Thymus (tissue), 11 donors: Measurements from ENCODE around the gene CCL20. TPM values are rescaled to one million over a fixed set of nuclear protein-coding genes. Genes with fewer than 3 reads are reported as not detected.

ENCODE experiments used
- DNase-seq, 9 donors: peaks; one replicate each; pipeline ENCODE4 v3.0.0-alpha.2; 2013; ENCODE audit warnings: low spot score in 9 of 9, low read depth in 6 of 9, missing footprints in 1 of 9
- H3K27ac ChIP-seq, 2 donors: one replicate each; pipeline ENCODE4 v1.5.1; 2013; ENCODE audit warnings: control low read depth in 1 of 2, low read depth in 1 of 2, low read length in 1 of 2, mild to moderate bottlenecking in 1 of 2, moderate library complexity in 1 of 2
- H3K27me3 ChIP-seq, 2 donors: one replicate each; pipeline ENCODE4 v1.5.1; 2013; ENCODE audit warnings: low read length in 1 of 2; ENCODE audit not compliant: control insufficient read depth in 2 of 2, insufficient read depth in 1 of 2
- H3K36me3 ChIP-seq, 2 donors: one replicate each; pipeline ENCODE4 v1.5.1; 2013; ENCODE audit warnings: low read length in 1 of 2, mild to moderate bottlenecking in 1 of 2, moderate library complexity in 1 of 2; ENCODE audit not compliant: control insufficient read depth in 2 of 2, insufficient read depth in 2 of 2
- H3K4me1 ChIP-seq, 2 donors: one replicate each; pipeline ENCODE4 v1.5.1; 2013; ENCODE audit warnings: low read length in 2 of 2; ENCODE audit not compliant: control insufficient read depth in 2 of 2, insufficient read depth in 2 of 2
- H3K4me3 ChIP-seq, 2 donors: one replicate each; pipeline ENCODE4 v1.5.1; 2013; ENCODE audit warnings: low read length in 2 of 2, control low read depth in 1 of 2, mild to moderate bottlenecking in 1 of 2
- H3K9me3 ChIP-seq, 2 donors: one replicate each; pipeline ENCODE4 v1.5.1; 2013; ENCODE audit warnings: low read length in 1 of 2, mild to moderate bottlenecking in 1 of 2; ENCODE audit not compliant: control insufficient read depth in 2 of 2, insufficient read depth in 1 of 2
- WGBS: extraction: QIAGEN DNeasy Blood & Tissue Kit; methylation state at CpG from one replicate; pipeline ENCODE4 v1.1.7; 2013; 5-methylcytosine and 5-hydroxymethylcytosine counted together
- polyA plus RNA-seq: library from polyadenylated mRNA; stranded (reverse); fragments of 200-250 nt; gene quantifications from one replicate; pipeline ENCODE4 v1.2.3, GENCODE V29; 2013
- total RNA-seq: library from RNA; stranded (reverse); fragments of 120-200 nt; gene quantifications from one replicate; pipeline ENCODE4 v1.2.4, GENCODE V29; 2013
- donor health status: healthy.

CCL20 gene
- total and polyA plus RNA-seq, 2 donors: 2.8 to 15.0 TPM

DNA sequence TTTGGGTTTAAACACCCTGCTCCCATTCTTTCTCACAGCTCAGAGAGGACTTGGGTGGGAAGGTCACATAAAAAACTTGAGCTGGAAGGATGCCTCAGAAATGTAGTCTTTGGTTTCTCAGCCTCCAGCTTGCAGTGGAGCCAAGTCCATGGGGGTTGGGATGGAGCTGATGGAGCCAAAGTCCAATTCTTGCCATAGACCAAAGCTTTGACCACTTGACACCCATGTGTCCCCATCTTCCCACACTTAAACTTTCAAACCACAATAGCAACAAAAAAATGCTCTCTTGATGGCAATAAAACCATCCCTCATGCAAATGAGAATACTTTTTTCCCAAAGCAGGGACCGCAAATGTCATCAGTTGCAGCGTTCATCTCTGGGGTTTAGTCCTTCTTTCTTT is 43.1 kb downstream of the CCL20 start:
- WGBS: 97% methylated on average over 2 of the region's 2 CpGs
- Histone ChIP-seq H3K36me3 (no peaks in the 10 kb centered on the region), H3K9me3 (peaks cover 0 to 2% of the 10 kb centered on the region in 2 donors), H3K4me3 (no peak overlapping the region), H3K4me1 (no peaks in the 10 kb centered on the region), H3K27ac (no peak overlapping the region), H3K27me3 (no peaks in the 10 kb centered on the region)
- no peak for DNase-seq

DNA sequence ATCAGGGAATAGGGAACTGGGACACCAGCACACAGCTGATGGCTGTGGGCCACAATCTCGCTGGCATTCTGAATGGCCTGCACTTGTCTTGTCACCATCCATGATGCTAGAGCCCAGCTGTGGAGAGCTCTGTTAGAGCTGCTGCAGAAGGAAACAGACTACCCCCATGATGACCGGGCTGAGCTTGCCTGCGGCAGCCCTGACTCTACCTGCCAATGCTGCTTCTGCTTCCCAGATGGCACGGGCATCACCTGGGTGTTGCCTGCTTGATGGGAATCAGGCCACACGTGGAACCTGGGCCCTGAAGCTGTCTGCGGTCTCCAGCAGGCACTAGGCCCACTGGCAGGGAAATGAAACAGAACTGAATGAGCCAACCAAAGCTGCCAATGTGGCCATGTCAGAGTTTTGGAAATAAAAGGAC is 46.6 kb downstream of the CCL20 start:
- H3K4me1 ChIP-seq: no peaks in the 10 kb centered on the region
- no peak overlapping the region for H3K4me3 ChIP-seq
- DNase-seq: no peak
- H3K36me3 ChIP-seq: no peaks in the 10 kb centered on the region
- H3K27ac ChIP-seq: no peak overlapping the region
- H3K9me3 ChIP-seq: peaks cover 0 to 2% of the 10 kb centered on the region in 2 donors
- WGBS: 93% methylated on average over 6 of the region's 6 CpGs
- H3K27me3 ChIP-seq: no peaks in the 10 kb centered on the region

DNA sequence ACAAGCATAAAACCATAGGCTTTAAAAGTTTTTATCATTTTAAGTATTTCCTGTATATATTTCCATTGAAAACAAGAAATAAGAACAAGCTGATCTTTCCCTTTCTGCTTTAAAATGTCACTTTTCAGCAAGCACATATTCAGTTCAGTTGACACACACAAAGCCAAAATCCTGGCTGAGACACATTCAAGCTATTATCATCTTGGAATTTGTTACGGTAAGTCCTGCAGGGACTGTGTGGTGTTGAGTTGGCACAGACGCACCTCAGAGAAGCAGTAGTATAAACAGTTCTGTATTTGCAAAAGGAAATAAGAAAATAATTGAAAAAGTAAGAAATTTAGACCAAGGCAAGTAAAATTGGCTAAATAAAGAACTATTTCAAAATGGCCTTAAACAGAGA is 47.4 kb downstream of the CCL20 start:
- H3K4me1 ChIP-seq: no peaks in the 10 kb centered on the region
- WGBS: 95% methylated on average over 2 of the region's 2 CpGs
- DNase-seq: no peak
- no peak overlapping the region for H3K27ac ChIP-seq
- no peaks in the 10 kb centered on the region for H3K36me3 ChIP-seq
- peaks cover 0 to 2% of the 10 kb centered on the region in 2 donors for H3K9me3 ChIP-seq
- no peak overlapping the region for H3K4me3 ChIP-seq
- H3K27me3 ChIP-seq: no peaks in the 10 kb centered on the region

DNA sequence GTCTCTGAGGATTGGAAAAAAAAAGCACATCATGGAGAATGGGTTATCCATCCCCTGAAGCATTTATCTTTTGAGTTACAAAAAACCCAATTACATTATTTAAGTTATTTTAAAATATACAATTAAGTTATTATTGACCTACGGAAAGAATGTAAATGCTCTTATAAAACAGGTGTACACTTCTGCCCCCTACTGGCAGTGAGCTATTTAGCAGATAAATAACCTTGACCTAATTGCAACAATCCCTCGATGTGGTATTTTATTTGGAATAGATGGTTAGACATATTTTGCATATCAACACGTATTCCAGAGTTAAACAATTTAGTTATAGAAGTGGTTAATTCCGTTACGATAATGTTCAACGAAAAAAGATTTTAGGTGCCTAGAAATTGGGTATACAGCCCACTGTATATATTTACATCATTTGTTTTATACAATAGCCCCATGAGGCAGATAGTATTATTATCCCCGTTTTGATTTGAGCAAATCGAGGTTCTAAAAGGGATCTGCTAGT is 48.6 kb downstream of the CCL20 start:
- H3K9me3 ChIP-seq: peaks cover 0 to 2% of the 10 kb centered on the region in 2 donors
- no peaks in the 10 kb centered on the region for H3K27me3 ChIP-seq
- H3K4me1 ChIP-seq: no peaks in the 10 kb centered on the region
- no peaks in the 10 kb centered on the region for H3K36me3 ChIP-seq
- peak in 3 of 9 donors; percentile 13 to 37 (median 24) for DNase-seq
- WGBS: 41% methylated on average over 8 of the region's 8 CpGs
- no peak overlapping the region for H3K4me3 ChIP-seq
- no peak overlapping the region for H3K27ac ChIP-seq

DNA sequence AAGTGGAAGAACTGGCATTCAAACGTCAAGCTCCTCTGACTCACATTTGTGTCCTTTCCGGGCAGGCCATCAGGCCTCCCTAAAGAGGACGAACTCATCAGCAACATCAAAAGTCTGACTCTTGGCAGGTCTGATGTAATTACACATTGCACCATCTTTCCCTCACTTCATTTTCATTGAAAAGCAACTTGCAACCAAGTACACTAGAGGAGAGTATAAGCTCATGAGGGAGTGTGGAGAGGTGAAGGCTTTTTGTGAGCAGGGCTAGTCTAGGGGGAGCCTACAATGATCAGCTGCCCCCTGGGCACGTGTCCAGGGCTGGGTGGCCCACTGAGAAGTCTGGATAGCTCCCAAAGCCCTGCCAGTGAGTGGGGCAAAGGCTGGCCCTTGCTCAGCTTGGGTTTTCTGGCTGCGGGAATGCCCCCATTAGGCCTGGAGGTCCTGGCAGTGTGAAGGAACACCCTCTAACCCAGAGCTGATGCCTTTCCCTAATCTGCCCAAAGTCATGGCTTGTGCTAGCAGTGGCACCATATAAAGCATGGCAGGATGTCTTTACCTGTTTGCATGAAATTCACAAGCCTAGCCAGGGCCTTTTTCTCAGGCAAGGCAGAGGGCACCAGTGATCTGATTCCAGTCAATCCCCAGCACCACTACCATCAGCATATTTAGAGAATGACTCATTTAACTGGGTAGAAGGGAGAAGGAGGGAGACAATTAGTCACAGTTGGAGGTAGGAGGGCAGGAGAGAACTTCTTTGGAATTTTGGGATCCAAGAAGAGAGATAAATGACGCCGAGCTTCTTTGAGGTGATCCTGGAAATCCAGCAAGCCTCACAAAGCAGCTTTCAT is 49.3 kb downstream of the CCL20 start:
- Histone ChIP-seq H3K36me3 (no peaks in the 10 kb centered on the region), H3K27me3 (no peaks in the 10 kb centered on the region), H3K4me1 (no peaks in the 10 kb centered on the region), H3K27ac (no peak overlapping the region), H3K9me3 (peaks cover 0 to 2% of the 10 kb centered on the region in 2 donors), H3K4me3 (no peak overlapping the region)
- DNase-seq: no peak
- WGBS: 90% methylated on average over 7 of the region's 7 CpGs

DNA sequence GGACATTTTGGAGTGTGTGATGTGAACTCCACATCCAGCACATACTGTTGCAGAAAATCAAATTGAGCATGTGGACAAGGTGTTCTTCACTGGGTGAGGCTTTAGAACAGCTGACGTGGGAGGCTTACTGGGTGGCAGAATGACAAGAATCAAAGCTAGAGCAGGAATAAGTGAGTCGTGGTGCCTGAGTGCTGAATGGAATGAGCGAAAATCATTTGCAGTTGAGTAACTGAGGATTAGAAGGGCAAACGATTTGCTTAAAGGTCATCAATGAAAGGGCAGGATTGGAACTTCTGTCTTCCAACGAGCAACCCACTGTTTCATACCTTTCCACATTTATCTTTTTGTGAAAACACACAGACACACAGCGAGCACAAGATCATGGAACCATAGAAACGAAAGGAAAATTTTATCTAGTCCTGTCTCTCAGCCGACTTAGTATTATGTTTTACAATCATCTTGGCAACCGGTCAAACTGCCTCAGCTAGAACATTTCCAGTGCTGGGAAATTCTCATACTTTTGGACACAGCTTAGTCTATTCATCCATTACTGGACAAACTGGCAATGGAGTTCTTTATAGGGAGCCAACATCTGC is 50.6 kb downstream of the CCL20 start:
- DNase-seq: no peak
- H3K36me3 ChIP-seq: no peaks in the 10 kb centered on the region
- 89% methylated on average over 9 of the region's 9 CpGs for WGBS
- peaks cover 0 to 2% of the 10 kb centered on the region in 2 donors for H3K9me3 ChIP-seq
- H3K27ac ChIP-seq: no peak overlapping the region
- H3K4me1 ChIP-seq: no peaks in the 10 kb centered on the region
- no peaks in the 10 kb centered on the region for H3K27me3 ChIP-seq
- no peak overlapping the region for H3K4me3 ChIP-seq

DNA sequence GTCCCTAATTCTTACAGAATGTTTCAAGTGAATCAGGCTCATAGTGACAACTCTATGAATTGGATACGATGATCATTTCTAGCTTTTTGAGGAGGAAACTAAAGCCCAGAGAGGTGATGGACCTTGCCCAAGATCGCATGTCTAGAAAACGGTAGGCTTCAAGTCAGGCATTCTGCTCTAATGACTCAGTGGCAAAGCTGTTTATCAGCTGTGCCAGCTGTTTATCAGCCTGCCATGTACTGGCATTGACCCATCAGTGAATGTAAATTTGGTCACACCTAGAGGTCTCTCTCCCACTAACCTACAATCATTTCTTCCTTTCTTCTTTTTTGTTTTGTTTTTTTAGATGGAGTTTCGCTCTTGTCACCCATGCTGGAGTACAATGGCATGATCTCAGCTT is 51.6 kb downstream of the CCL20 start:
- DNase-seq: no peak
- 92% methylated on average over 4 of the region's 4 CpGs for WGBS
- Histone ChIP-seq H3K4me1 (no peaks in the 10 kb centered on the region), H3K27ac (no peak overlapping the region), H3K9me3 (peaks cover 0 to under 1% of the 10 kb centered on the region in 2 donors), H3K4me3 (no peak overlapping the region), H3K36me3 (no peaks in the 10 kb centered on the region), H3K27me3 (peaks cover 0 to 3% of the 10 kb centered on the region in 2 donors)
